ENCODE results near the gene BCR. TPM values are rescaled to one million over a fixed set of nuclear protein-coding genes. Genes with fewer than 3 reads are reported as not detected.

Gene BCR
- total RNA-seq, 1 experiment from 2014 or later = 77.0 TPM

GRCh38 chr22:23231471-23232093 is 51.3 kb downstream of the BCR start:
- Histone ChIP-seq H2BK20ac (ENCODE audit: low read depth, low read length, poor library complexity, severe bottlenecking) (no peak overlapping the region), H3K23ac (ENCODE audit: insufficient read length, low read depth, low read length) (no peak overlapping the region), H3K9ac (ENCODE audit: extremely low read depth, insufficient read length, low read length) (no peak overlapping the region), H2BK15ac (ENCODE audit: low read depth, low read length) (no peak overlapping the region), H3K14ac (ENCODE audit: insufficient read depth, low read length) (peak overlapping the region; percentile 5), H2BK12ac (ENCODE audit: insufficient read length, low read depth, low read length) (no peak overlapping the region), H4K91ac (ENCODE audit: insufficient read length, low read depth, low read length) (no peak overlapping the region), H3K27ac (ENCODE audit: insufficient read length, low read depth, low read length) (no peak overlapping the region), H3K23me2 (ENCODE audit: insufficient read length, low read depth, low read length, poor library complexity, severe bottlenecking) (no peaks in the 10 kb centered on the region), H2BK5ac (ENCODE audit: insufficient read length, low read length) (no peak overlapping the region), H2AK5ac (ENCODE audit: insufficient read length, low read length) (no peak overlapping the region), H3K4ac (ENCODE audit: low read depth, low read length) (no peak overlapping the region; the same call in 1 of the 2 replicates), H3K4me1 (ENCODE audit: insufficient read depth, low read length) (peaks cover 21% of the 10 kb centered on the region), H4K20me1 (ENCODE audit: control insufficient read depth, insufficient read depth, insufficient read length) (no peaks in the 10 kb centered on the region), H4K8ac (replicated peaks; ENCODE audit: insufficient read length, low read depth, low read length) (no peak overlapping the region), H3K18ac (ENCODE audit: insufficient read length, low read depth, low read length) (peak overlapping the region; percentile 68), H3K79me2 (ENCODE audit: insufficient read depth, low read length) (peaks cover 37% of the 10 kb centered on the region; the same call in 1 of the 2 replicates), H3K9me3 (ENCODE audit: control insufficient read depth, low read depth, low read length) (peaks cover 4% of the 10 kb centered on the region), H3K27me3 (ENCODE audit: insufficient read depth, low read length) (no peaks in the 10 kb centered on the region), H2BK120ac (ENCODE audit: low read depth, low read length, poor library complexity, severe bottlenecking) (no peak overlapping the region), H3K56ac (ENCODE audit: insufficient read length, low read depth, low read length) (no peak overlapping the region), H3K4me2 (ENCODE audit: insufficient read depth, insufficient read length, low read length) (no peak overlapping the region), H2AFZ (ENCODE audit: low read length) (no peak overlapping the region), H4K5ac (ENCODE audit: insufficient read length, low read depth, low read length) (no peak overlapping the region), H3T11ph (ENCODE audit: low read length) (no peak overlapping the region), H3K79me1 (ENCODE audit: insufficient read depth, low read depth, low read length, poor library complexity, severe bottlenecking) (peaks cover 17% of the 10 kb centered on the region)
- Mint-ChIP-seq H3K4me1 (peaks cover 65 to 75% of the 10 kb centered on the region in 2 experiments), H3K4me3 (peak overlapping the region in 1 of 2 experiments; percentile 61; a peak in 2 of 5 replicates), H3K27ac (peak overlapping the region; percentile 72 to 99 (median 92); a peak in 6 of 7 replicates), H3K9me3 (peaks cover 20 to 22% of the 10 kb centered on the region in 2 experiments), H3K27me3 (ENCODE audit: low read depth) (no peaks in the 10 kb centered on the region; the same call in 1 of the 2 replicates), H3K36me3 (ENCODE audit: insufficient read depth in 1 of 3, low read depth in 3 of 3) (peaks cover 32 to 45% (median 37%) of the 10 kb centered on the region in 3 experiments)
- TF ChIP-seq CTCF (conservative IDR thresholded peaks at IDR 0.05) = no peak
- WGBS (ENCODE audit: extremely low coverage, insufficient read length, low lambda C conversion rate) = no CpG with 5 or more reads among the region's 5 CpGs
- no peak for DNase-seq
